GM18505 (cell line): ENCODE data around the gene MYH8.

Experiments used
- ATAC-seq: cut with Tn5 transposase; IDR thresholded peaks from one replicate; pipeline ENCODE4 v1.9.1; 2021; ENCODE audit not compliant: unreplicated experiment
- POLR2A ChIP-seq: IDR thresholded peaks from 4 replicates; pipeline ENCODE4 v1.6.1; 2011; ENCODE audit warnings: borderline replicate concordance; ENCODE audit not compliant: insufficient read depth, insufficient read length; ENCODE audit errors: extremely low read depth

MYH8 gene

GRCh38 chr17:10368561-10368960 is 53.2 kb downstream of the MYH8 start:
- TF ChIP-seq POLR2A: no peak
- ATAC-seq: no peak

GRCh38 chr17:10360578-10360977 is 61.2 kb downstream of the MYH8 start:
- no peak for ATAC-seq
- TF ChIP-seq POLR2A: no peak

- TF ChIP-seq POLR2A: no peak
- ATAC-seq: no peak
Observed at GRCh38 chr17:10357768-10358167, 64.0 kb downstream of the MYH8 start.

- no peak for TF ChIP-seq POLR2A
- ATAC-seq: no peak
Observed at GRCh38 chr17:10354651-10355050, 67.1 kb downstream of the MYH8 start.

- ATAC-seq: no peak
- no peak for TF ChIP-seq POLR2A
Observed at GRCh38 chr17:10352893-10353292, 68.9 kb downstream of the MYH8 start.

- no peak for ATAC-seq
- TF ChIP-seq POLR2A: no peak
Observed at GRCh38 chr17:10349403-10349802, 72.3 kb downstream of the MYH8 start.

- no peak for ATAC-seq
- TF ChIP-seq POLR2A: no peak
Observed at GRCh38 chr17:10344816-10345215, 76.9 kb downstream of the MYH8 start.
